ENCODE results near the gene OR4K14.

Gene OR4K14

GRCh38 chr14:20019257-20019865 is at the start of gene OR4K14:
Gene OR4K14, minus strand, starts transcription at chr14:20019307. Its CDS starts 4,114 bp downstream, at chr14:20015193.
- no peak for TF ChIP-seq CTCF (conservative IDR thresholded peaks at IDR 0.05; ENCODE audit: low read depth, low read length)
- H3K4me3 ChIP-seq (ENCODE audit: low read depth, low read length), result no peak within 1 kb of the TSS
- DNase-seq (ENCODE audit: low read depth), result no peak

- no peak for TF ChIP-seq CTCF (conservative IDR thresholded peaks at IDR 0.05; ENCODE audit: low read depth, low read length)
Observed at GRCh38 chr14:20059745-20060144, 40.6 kb upstream of the OR4K14 start, which contains the start of gene OR4L1. Gene OR4L1, plus strand, starts transcription at chr14:20060045. Its CDS starts 0 bp downstream, at chr14:20060045.

GRCh38 chr14:20048202-20048601 is 29.1 kb upstream of the OR4K14 start:
- DNase-seq (ENCODE audit: low read depth), result no peak
- TF ChIP-seq CTCF (conservative IDR thresholded peaks at IDR 0.05; ENCODE audit: low read depth, low read length), result no peak
- no peak overlapping the region for H3K4me3 ChIP-seq (ENCODE audit: low read depth, low read length)

More at GRCh38 chr14:20059745-20060144, 40.6 kb upstream of the OR4K14 start, which contains the start of gene OR4L1:
- no peak for DNase-seq (ENCODE audit: low read depth)
- no peak within 1 kb of the TSS for H3K4me3 ChIP-seq (ENCODE audit: low read depth, low read length)

- DNase-seq (ENCODE audit: low read depth), result no peak
- H3K4me3 ChIP-seq (ENCODE audit: low read depth, low read length), result no peak overlapping the region
- TF ChIP-seq CTCF (conservative IDR thresholded peaks at IDR 0.05; ENCODE audit: low read depth, low read length), result no peak
Observed at GRCh38 chr14:20044243-20044642, 25.1 kb upstream of the OR4K14 start.

GRCh38 chr14:20035938-20036337 is 16.8 kb upstream of the OR4K14 start, which contains the start of gene OR4K13:
Gene OR4K13, minus strand, starts transcription at chr14:20036038. Its CDS starts 1,280 bp downstream, at chr14:20034758.
- TF ChIP-seq CTCF (conservative IDR thresholded peaks at IDR 0.05; ENCODE audit: low read depth, low read length), result no peak
- no peak within 1 kb of the TSS for H3K4me3 ChIP-seq (ENCODE audit: low read depth, low read length)
- DNase-seq (ENCODE audit: low read depth), result no peak

- DNase-seq (ENCODE audit: low read depth), result no peak
- H3K4me3 ChIP-seq (ENCODE audit: low read depth, low read length), result no peak overlapping the region
- no peak for TF ChIP-seq CTCF (conservative IDR thresholded peaks at IDR 0.05; ENCODE audit: low read depth, low read length)
Observed at GRCh38 chr14:20035449-20035848, 16.3 kb upstream of the OR4K14 start.

GRCh38 chr14:20031058-20031457 is 12.0 kb upstream of the OR4K14 start:
- no peak for TF ChIP-seq CTCF (conservative IDR thresholded peaks at IDR 0.05; ENCODE audit: low read depth, low read length)
- no peak for DNase-seq (ENCODE audit: low read depth)
- H3K4me3 ChIP-seq (ENCODE audit: low read depth, low read length), result no peak overlapping the region
